ENCODE results near the gene NENF. TPM values are rescaled to one million over a fixed set of nuclear protein-coding genes. Genes with fewer than 3 reads are reported as not detected.

NENF gene
- polyA plus RNA-seq, 1 of the 3 experiments (the other 2 are of a cell fraction), result 78.7 TPM

- CTCF ChIA-PET, result interaction anchor here (0.6 to 8.4 kb wide), 96 partner anchors 9 to 780 kb away, joined by 3 to 187 read pairs (median 5); partner anchors contain the start of genes ATF3, DTL, INTS7 and NEK2
- no peaks in the 10 kb centered on the region for H3K27me3 ChIP-seq (ENCODE audit: insufficient read depth)
- H3K9me2 ChIP-seq, result no peaks in the 10 kb centered on the region
Measured at GRCh38 chr1:212455401-212455800, 22.7 kb downstream of the NENF start.

More at GRCh38 chr1:212455401-212455800, 22.7 kb downstream of the NENF start:
- POLR2A ChIA-PET, result no interaction called here
- WGBS (ENCODE audit: low lambda C conversion rate), result 83% methylated on average over 2 of the region's 2 CpGs
- DNase-seq, result no peak
- H3K27ac ChIP-seq (ENCODE audit: low read depth in 2 of 2, low read length in 1 of 2), result no peak overlapping the region
- TF ChIP-seq RAD21 (IDR thresholded peaks at IDR 0.05; ENCODE audit: low read length) (no peak), FOSL2 (IDR thresholded peaks at IDR 0.05; ENCODE audit: borderline replicate concordance, low read depth) (no peak), EZH2phosphoT487 (IDR thresholded peaks at IDR 0.05; ENCODE audit: borderline replicate concordance, low read depth) (no peak), CTCF (IDR thresholded peaks at IDR 0.05) (no peak), TCF12 (IDR thresholded peaks at IDR 0.05) (no peak), JUND (IDR thresholded peaks at IDR 0.05) (no peak), POLR2AphosphoS5 (IDR thresholded peaks at IDR 0.05; ENCODE audit: low read depth, low read length) (no peak), EP300 (IDR thresholded peaks at IDR 0.05; ENCODE audit: borderline replicate concordance in 1 of 2, low read depth in 1 of 2, low read length in 1 of 2) (no peak), MXI1 (IDR thresholded peaks at IDR 0.05; ENCODE audit: low read depth, low read length) (no peak), FOXM1 (IDR thresholded peaks at IDR 0.05; ENCODE audit: low read depth) (no peak), RXRA (IDR thresholded peaks at IDR 0.05; ENCODE audit: borderline replicate concordance, low read depth) (no peak), SMC3 (IDR thresholded peaks at IDR 0.05; ENCODE audit: low read depth, low read length) (no peak), USF1 (IDR thresholded peaks at IDR 0.05; ENCODE audit: borderline replicate concordance, low read depth) (no peak), PBX3 (IDR thresholded peaks at IDR 0.05) (no peak), FOXJ3 (CRISPR knock-in tag; IDR thresholded peaks at IDR 0.05) (no peak), NRF1 (IDR thresholded peaks at IDR 0.05; ENCODE audit: low read depth, low read length) (no peak), TAF1 (IDR thresholded peaks at IDR 0.05; ENCODE audit: borderline replicate concordance, low read depth, low read length) (no peak)
- TF ChIP-seq, protein P1, sequence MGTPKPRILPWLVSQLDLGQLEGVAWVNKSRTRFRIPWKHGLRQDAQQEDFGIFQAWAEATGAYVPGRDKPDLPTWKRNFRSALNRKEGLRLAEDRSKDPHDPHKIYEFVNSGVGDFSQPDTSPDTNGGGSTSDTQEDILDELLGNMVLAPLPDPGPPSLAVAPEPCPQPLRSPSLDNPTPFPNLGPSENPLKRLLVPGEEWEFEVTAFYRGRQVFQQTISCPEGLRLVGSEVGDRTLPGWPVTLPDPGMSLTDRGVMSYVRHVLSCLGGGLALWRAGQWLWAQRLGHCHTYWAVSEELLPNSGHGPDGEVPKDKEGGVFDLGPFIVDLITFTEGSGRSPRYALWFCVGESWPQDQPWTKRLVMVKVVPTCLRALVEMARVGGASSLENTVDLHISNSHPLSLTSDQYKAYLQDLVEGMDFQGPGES (IDR thresholded peaks at IDR 0.05; ENCODE audit: low read depth, low read length), result no peak
- TF ChIP-seq, protein P2, sequence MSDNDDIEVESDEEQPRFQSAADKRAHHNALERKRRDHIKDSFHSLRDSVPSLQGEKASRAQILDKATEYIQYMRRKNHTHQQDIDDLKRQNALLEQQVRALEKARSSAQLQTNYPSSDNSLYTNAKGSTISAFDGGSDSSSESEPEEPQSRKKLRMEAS (IDR thresholded peaks at IDR 0.05; ENCODE audit: low read depth), result no peak
- TF ChIP-seq, protein P3, sequence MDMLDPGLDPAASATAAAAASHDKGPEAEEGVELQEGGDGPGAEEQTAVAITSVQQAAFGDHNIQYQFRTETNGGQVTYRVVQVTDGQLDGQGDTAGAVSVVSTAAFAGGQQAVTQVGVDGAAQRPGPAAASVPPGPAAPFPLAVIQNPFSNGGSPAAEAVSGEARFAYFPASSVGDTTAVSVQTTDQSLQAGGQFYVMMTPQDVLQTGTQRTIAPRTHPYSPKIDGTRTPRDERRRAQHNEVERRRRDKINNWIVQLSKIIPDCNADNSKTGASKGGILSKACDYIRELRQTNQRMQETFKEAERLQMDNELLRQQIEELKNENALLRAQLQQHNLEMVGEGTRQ (IDR thresholded peaks at IDR 0.05; ENCODE audit: borderline replicate concordance, low read depth, low read length), result no peak
- H3K9me3 ChIP-seq, result no peaks in the 10 kb centered on the region
- no peak overlapping the region for H3K9ac ChIP-seq
- no peaks in the 10 kb centered on the region for H4K20me1 ChIP-seq (ENCODE audit: insufficient read depth)
- no peaks in the 10 kb centered on the region for H3K36me3 ChIP-seq (replicated peaks in 1 of 2; ENCODE audit: control insufficient read depth in 1 of 2, insufficient read depth in 2 of 2, low read length in 1 of 2)
- H3F3A ChIP-seq (replicated peaks; ENCODE audit: insufficient read depth), result no peaks in the 10 kb centered on the region
- no peaks in the 10 kb centered on the region for H3K79me2 ChIP-seq (ENCODE audit: insufficient read depth)
- H3K4me1 ChIP-seq (ENCODE audit: control insufficient read depth in 1 of 2, insufficient read depth in 2 of 2, low read depth in 1 of 2, low read length in 1 of 2), result peaks cover 0 to 20% of the 10 kb centered on the region in 2 experiments; a peak in 1 of 4 replicates
- no peak overlapping the region for H3K4me2 ChIP-seq
- no peak overlapping the region for H2AFZ ChIP-seq (ENCODE audit: low read depth)
- no peak overlapping the region for H3K4me3 ChIP-seq (ENCODE audit: low read depth in 2 of 2, low read length in 1 of 2)

Measured in SK-N-SH (cell line).